Mesenchymal stem cell (in vitro differentiated cells and primary cell): ENCODE measurements around the gene FNDC11.
A peak's percentile ranks its signal among the peaks of the same experiment; 100 is the strongest.

Experiments used
- DNase-seq: peaks from one replicate; pipeline ENCODE4 v3.0.0-alpha.2; 2013
- H2AFZ ChIP-seq: one replicate; pipeline ENCODE4 v1.6.1; 2013; ENCODE audit warnings: low read depth, mild to moderate bottlenecking, control low read depth, inconsistent platforms, low read length, moderate library complexity
- H2AK5ac ChIP-seq: 2 replicates; pipeline ENCODE4 v1.6.1; 2013; ENCODE audit warnings: low read length, moderate library complexity, mild to moderate bottlenecking, inconsistent platforms; ENCODE audit not compliant: severe bottlenecking
- H2BK120ac ChIP-seq: one replicate; pipeline ENCODE4 v1.6.1; 2013; ENCODE audit warnings: low read depth, mild to moderate bottlenecking, inconsistent platforms, low read length, moderate library complexity
- H2BK12ac ChIP-seq, 2 experiments: one replicate each; pipeline ENCODE4 v1.6.1; 2013; ENCODE audit warnings: inconsistent platforms in 2 of 2, low read length in 2 of 2, mild to moderate bottlenecking in 2 of 2, moderate library complexity in 2 of 2, control low read depth in 1 of 2
- H2BK15ac ChIP-seq: one replicate; pipeline ENCODE4 v1.6.1; 2013; ENCODE audit warnings: mild to moderate bottlenecking, low read depth, inconsistent platforms; ENCODE audit not compliant: poor library complexity, severe bottlenecking
- H2BK5ac ChIP-seq: 2 replicates; pipeline ENCODE4 v1.6.1; 2013; ENCODE audit warnings: low read depth, mild to moderate bottlenecking, low read length, control low read depth, inconsistent platforms; ENCODE audit not compliant: poor library complexity, severe bottlenecking
- H3K14ac ChIP-seq, 2 experiments: one replicate each; pipeline ENCODE4 v1.6.1; 2013; ENCODE audit warnings: inconsistent platforms in 2 of 2, low read length in 2 of 2, control low read depth in 1 of 2, mild to moderate bottlenecking in 1 of 2, moderate library complexity in 1 of 2
- H3K18ac ChIP-seq, 2 experiments: one replicate each; pipeline ENCODE4 v1.6.1; 2013; ENCODE audit warnings: inconsistent platforms in 2 of 2, low read length in 2 of 2, control low read depth in 1 of 2, low read depth in 1 of 2, mild to moderate bottlenecking in 1 of 2
- H3K23ac ChIP-seq, 2 experiments: one replicate each; pipeline ENCODE4 v1.6.1; 2013; ENCODE audit warnings: inconsistent platforms in 2 of 2, low read length in 2 of 2, mild to moderate bottlenecking in 2 of 2, moderate library complexity in 2 of 2, control low read depth in 1 of 2
- H3K27ac ChIP-seq: 2 replicates; pipeline ENCODE4 v1.5.1; 2013; ENCODE audit warnings: mild to moderate bottlenecking, moderate library complexity, low read length, control low read depth, inconsistent platforms; ENCODE audit not compliant: poor library complexity, severe bottlenecking
- H3K27me3 ChIP-seq, 2 experiments: 2 replicates each; pipeline versions ENCODE4 v1.6.1 to v1.7.0; 2013; ENCODE audit warnings: low read length in 2 of 2, mild to moderate bottlenecking in 2 of 2, moderate library complexity in 2 of 2, control low read depth in 1 of 2, inconsistent platforms in 1 of 2; ENCODE audit not compliant: control insufficient read depth in 1 of 2, insufficient read depth in 1 of 2
- H3K36me3 ChIP-seq, 2 experiments: 2 replicates each; pipeline versions ENCODE4 v1.6.1 to v1.7.0; 2013; ENCODE audit warnings: low read length in 2 of 2, control low read depth in 1 of 2, inconsistent platforms in 1 of 2, low read depth in 1 of 2, mild to moderate bottlenecking in 1 of 2; ENCODE audit not compliant: insufficient read depth in 2 of 2, control insufficient read depth in 1 of 2
- H3K4ac ChIP-seq, 2 experiments: one replicate each; pipeline ENCODE4 v1.6.1; 2013; ENCODE audit warnings: inconsistent platforms in 2 of 2, low read length in 2 of 2, mild to moderate bottlenecking in 2 of 2, moderate library complexity in 2 of 2, control low read depth in 1 of 2, low read depth in 1 of 2
- H3K4me1 ChIP-seq: 2 replicates; pipeline ENCODE4 v1.6.1; 2013; ENCODE audit warnings: low read depth, low read length, control low read depth; ENCODE audit not compliant: control insufficient read depth, insufficient read depth
- H3K4me2 ChIP-seq: 2 replicates; pipeline ENCODE4 v1.6.1; 2013; ENCODE audit warnings: low read length, mild to moderate bottlenecking, inconsistent platforms; ENCODE audit not compliant: poor library complexity, severe bottlenecking
- H3K4me3 ChIP-seq, 2 experiments: 2 replicates each; pipeline versions ENCODE4 v1.5.1 to v1.7.0; 2013; ENCODE audit warnings: low read length in 2 of 2, mild to moderate bottlenecking in 2 of 2, control low read depth in 1 of 2, low read depth in 1 of 2; ENCODE audit not compliant: insufficient read depth in 1 of 2
- H3K79me1 ChIP-seq: replicated peaks from 2 replicates; pipeline ENCODE4 v1.6.1; 2013; ENCODE audit warnings: mild to moderate bottlenecking, control low read depth, low read length, inconsistent platforms; ENCODE audit not compliant: poor library complexity, severe bottlenecking
- H3K9ac ChIP-seq: 2 replicates; pipeline ENCODE4 v1.7.0; 2013; ENCODE audit warnings: mild to moderate bottlenecking, low read length, moderate library complexity
- H3K9me3 ChIP-seq: 2 replicates; pipeline ENCODE4 v1.7.0; 2013; ENCODE audit warnings: mild to moderate bottlenecking, low read length; ENCODE audit not compliant: control insufficient read depth
- H4K8ac ChIP-seq: one replicate; pipeline ENCODE4 v1.6.1; 2013; ENCODE audit warnings: inconsistent platforms, mild to moderate bottlenecking, low read length, moderate library complexity
- H4K91ac ChIP-seq: one replicate; pipeline ENCODE4 v1.6.1; 2013; ENCODE audit warnings: mild to moderate bottlenecking, low read length, inconsistent platforms
- WGBS: methylation state at CpG from one replicate; pipeline ENCODE4 v1.1.7; 2013; ENCODE audit warnings: mixed read lengths; 5-methylcytosine and 5-hydroxymethylcytosine counted together

Gene FNDC11

GRCh38 chr20:63536997-63537524 lies 16.9 kb upstream of the FNDC11 start, which contains the start of gene PTK6:
Gene PTK6 (minus strand): TSS chr20:63537376. CDS start chr20:63537314, 62 bp downstream.
- Histone ChIP-seq H3K9ac (peak within 1 kb of the TSS; percentile 53), H3K27ac (peak within 1 kb of the TSS; percentile 78), H3K36me3 (no peaks in the 10 kb centered on the region), H3K4ac (peak within 1 kb of the TSS in 1 of 2 experiments; percentile 4), H2AFZ (peak within 1 kb of the TSS; percentile 29), H2BK120ac (peak within 1 kb of the TSS; percentile 68), H2BK15ac (peak within 1 kb of the TSS; percentile 78), H3K23ac (no peak within 1 kb of the TSS), H3K27me3 (peaks cover 0 to 59% of the 10 kb centered on the region in 2 experiments), H3K14ac (no peak within 1 kb of the TSS), H4K8ac (peak within 1 kb of the TSS; percentile 95), H2BK12ac (peak within 1 kb of the TSS; percentile 21 to 28), H3K9me3 (no peaks in the 10 kb centered on the region), H3K79me1 (no peaks in the 10 kb centered on the region), H2BK5ac (peak within 1 kb of the TSS; percentile 4), H3K18ac (peak within 1 kb of the TSS; percentile 71 to 74), H3K4me1 (peaks cover 52% of the 10 kb centered on the region), H2AK5ac (peak within 1 kb of the TSS; percentile 51), H3K4me3 (peak within 1 kb of the TSS; percentile 37 to 52), H4K91ac (peak within 1 kb of the TSS; percentile 92), H3K4me2 (peak within 1 kb of the TSS; percentile 72)
- DNase-seq: no peak
- 92% methylated on average over 29 of the region's 29 CpGs for WGBS

DNA sequence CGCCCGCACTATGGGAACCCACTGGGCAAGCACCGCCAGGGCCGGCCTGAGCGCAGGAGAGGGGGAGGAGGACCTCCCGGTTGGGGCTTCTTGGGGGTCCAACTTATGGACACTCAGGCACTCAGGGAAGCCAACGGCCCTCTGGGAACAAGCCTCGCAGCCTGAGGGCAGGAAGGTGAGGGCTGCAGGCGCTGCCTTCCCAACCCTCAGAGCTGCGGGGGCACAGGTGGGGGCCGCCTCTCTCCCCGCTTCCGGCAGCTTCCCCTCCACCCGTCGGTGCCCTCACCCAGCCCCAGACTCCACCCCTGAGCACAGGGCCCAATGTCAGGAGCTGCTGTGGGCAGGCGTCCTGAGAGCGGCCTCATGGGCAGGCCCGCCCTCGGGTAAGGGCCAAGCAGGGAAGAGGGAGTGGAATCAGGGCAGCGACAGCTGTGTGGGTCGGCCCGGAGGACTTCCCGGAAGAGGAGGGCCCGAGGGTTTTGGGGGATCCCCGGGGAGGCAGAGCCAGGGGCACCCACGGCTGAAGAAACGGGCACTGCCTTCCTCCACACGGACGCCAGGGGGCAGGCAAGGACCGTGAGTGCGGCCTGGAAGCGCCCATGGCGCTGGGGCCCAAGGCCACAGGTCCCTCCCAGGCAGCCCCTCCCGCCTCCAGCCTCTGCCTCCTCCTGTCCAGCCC lies 16.3 kb upstream of the FNDC11 start:
- Histone ChIP-seq H2BK5ac (no peak overlapping the region), H4K91ac (peak overlapping the region; percentile 92), H3K14ac (no peak overlapping the region), H3K4me2 (peak overlapping the region; percentile 72), H3K9ac (peak overlapping the region; percentile 53), H2AK5ac (peak overlapping the region; percentile 33), H3K4me3 (peak overlapping the region; percentile 37 to 52), H4K8ac (peak overlapping the region; percentile 95), H2BK15ac (peak overlapping the region; percentile 78), H3K27me3 (peaks cover 0 to 56% of the 10 kb centered on the region in 2 experiments), H3K4ac (peak overlapping the region in 1 of 2 experiments; percentile 4), H3K9me3 (no peaks in the 10 kb centered on the region), H3K27ac (peak overlapping the region; percentile 8), H3K4me1 (peaks cover 52% of the 10 kb centered on the region), H3K36me3 (no peaks in the 10 kb centered on the region), H3K79me1 (no peaks in the 10 kb centered on the region), H3K18ac (peak overlapping the region; percentile 71 to 74), H2BK12ac (peak overlapping the region; percentile 21 to 28), H2BK120ac (peak overlapping the region; percentile 68), H2AFZ (peak overlapping the region; percentile 29), H3K23ac (no peak overlapping the region)
- 32% methylated on average over 24 of the region's 34 CpGs for WGBS
- DNase-seq: peak; percentile 85

GRCh38 chr20:63538204-63539091 lies 15.5 kb upstream of the FNDC11 start:
- H3K18ac ChIP-seq: peak overlapping the region; percentile 71 to 74
- no peaks in the 10 kb centered on the region for H3K79me1 ChIP-seq
- H4K91ac ChIP-seq: peak overlapping the region; percentile 92
- peak overlapping the region; percentile 72 for H3K4me2 ChIP-seq
- 66% methylated on average over 22 of the region's 27 CpGs for WGBS
- H3K23ac ChIP-seq: no peak overlapping the region
- H3K9me3 ChIP-seq: no peaks in the 10 kb centered on the region
- no peak overlapping the region for H2AFZ ChIP-seq
- peak overlapping the region; percentile 53 for H3K9ac ChIP-seq
- H2BK12ac ChIP-seq: peak overlapping the region; percentile 18 to 21
- no peak overlapping the region for H2BK5ac ChIP-seq
- H3K4me1 ChIP-seq: peaks cover 52% of the 10 kb centered on the region
- H4K8ac ChIP-seq: peak overlapping the region; percentile 95
- peak overlapping the region; percentile 37 to 52 for H3K4me3 ChIP-seq
- peaks cover 0 to 60% of the 10 kb centered on the region in 2 experiments for H3K27me3 ChIP-seq
- H2BK120ac ChIP-seq: peak overlapping the region; percentile 68
- peak overlapping the region; percentile 78 for H2BK15ac ChIP-seq
- H2AK5ac ChIP-seq: no peak overlapping the region
- no peaks in the 10 kb centered on the region for H3K36me3 ChIP-seq
- H3K27ac ChIP-seq: no peak overlapping the region
- DNase-seq: peak; percentile 60
- H3K14ac ChIP-seq: no peak overlapping the region
- peak overlapping the region in 1 of 2 experiments; percentile 4 for H3K4ac ChIP-seq

- 92% methylated on average over 12 of the region's 12 CpGs for WGBS
- H3K36me3 ChIP-seq: no peaks in the 10 kb centered on the region
Measured at GRCh38 chr20:63539092-63539430, 14.9 kb upstream of the FNDC11 start.

More at GRCh38 chr20:63539092-63539430, 14.9 kb upstream of the FNDC11 start:
- DNase-seq: no peak
- peaks cover 0 to 60% of the 10 kb centered on the region in 2 experiments for H3K27me3 ChIP-seq
- H2BK5ac ChIP-seq: no peak overlapping the region
- H3K79me1 ChIP-seq: no peaks in the 10 kb centered on the region
- no peak overlapping the region for H3K23ac ChIP-seq
- H3K9ac ChIP-seq: no peak overlapping the region
- no peak overlapping the region for H3K4me3 ChIP-seq
- H2AFZ ChIP-seq: no peak overlapping the region
- H4K8ac ChIP-seq: no peak overlapping the region
- peaks cover 48% of the 10 kb centered on the region for H3K4me1 ChIP-seq
- no peak overlapping the region for H2BK120ac ChIP-seq
- no peaks in the 10 kb centered on the region for H3K9me3 ChIP-seq
- H3K27ac ChIP-seq: no peak overlapping the region
- H2AK5ac ChIP-seq: no peak overlapping the region
- H2BK12ac ChIP-seq: no peak overlapping the region
- no peak overlapping the region for H3K14ac ChIP-seq
- no peak overlapping the region for H2BK15ac ChIP-seq
- no peak overlapping the region for H3K18ac ChIP-seq
- no peak overlapping the region for H3K4ac ChIP-seq
- no peak overlapping the region for H3K4me2 ChIP-seq
- H4K91ac ChIP-seq: no peak overlapping the region
